C4-2B (cell line): Measurements from ENCODE around the gene USP14.

ENCODE experiments used
- ZFX ChIP-seq: fragments of 450-650 bp; IDR thresholded peaks from 2 replicates; pipeline ENCODE4 v1.6.1; 2017
- TF ChIP-seq, protein P1 (sequence below): fragments of 450-650 bp; conservative IDR thresholded peaks from 2 replicates; pipeline ENCODE4 v1.5.1; 2017; ENCODE audit warnings: mild to moderate bottlenecking

DNA sequence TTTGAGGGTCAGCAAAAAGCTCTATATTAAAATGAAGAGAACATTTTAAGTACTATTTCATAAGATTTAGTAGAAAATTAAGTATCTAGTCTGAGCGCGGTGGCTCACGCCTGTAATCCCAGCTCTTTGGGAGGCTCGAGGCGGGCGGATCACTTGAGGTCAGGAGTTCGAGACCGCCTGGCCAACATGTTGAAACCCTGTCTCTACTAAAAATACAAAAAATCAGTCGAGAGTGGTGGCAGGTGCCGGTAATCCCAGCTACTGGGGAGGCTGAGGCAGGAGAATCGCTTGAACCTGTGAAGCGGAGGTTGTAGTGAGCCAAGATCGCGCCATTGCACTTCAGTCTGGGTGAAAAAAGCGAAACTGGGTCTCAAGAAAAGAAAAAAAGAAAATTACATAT is 1.6 kb downstream of the USP14 start:
- TF ChIP-seq, protein P1, sequence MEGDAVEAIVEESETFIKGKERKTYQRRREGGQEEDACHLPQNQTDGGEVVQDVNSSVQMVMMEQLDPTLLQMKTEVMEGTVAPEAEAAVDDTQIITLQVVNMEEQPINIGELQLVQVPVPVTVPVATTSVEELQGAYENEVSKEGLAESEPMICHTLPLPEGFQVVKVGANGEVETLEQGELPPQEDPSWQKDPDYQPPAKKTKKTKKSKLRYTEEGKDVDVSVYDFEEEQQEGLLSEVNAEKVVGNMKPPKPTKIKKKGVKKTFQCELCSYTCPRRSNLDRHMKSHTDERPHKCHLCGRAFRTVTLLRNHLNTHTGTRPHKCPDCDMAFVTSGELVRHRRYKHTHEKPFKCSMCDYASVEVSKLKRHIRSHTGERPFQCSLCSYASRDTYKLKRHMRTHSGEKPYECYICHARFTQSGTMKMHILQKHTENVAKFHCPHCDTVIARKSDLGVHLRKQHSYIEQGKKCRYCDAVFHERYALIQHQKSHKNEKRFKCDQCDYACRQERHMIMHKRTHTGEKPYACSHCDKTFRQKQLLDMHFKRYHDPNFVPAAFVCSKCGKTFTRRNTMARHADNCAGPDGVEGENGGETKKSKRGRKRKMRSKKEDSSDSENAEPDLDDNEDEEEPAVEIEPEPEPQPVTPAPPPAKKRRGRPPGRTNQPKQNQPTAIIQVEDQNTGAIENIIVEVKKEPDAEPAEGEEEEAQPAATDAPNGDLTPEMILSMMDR, result no peak
- no peak for TF ChIP-seq ZFX
